ENCODE measurements around the gene HPN. TPM values are rescaled to one million over a fixed set of nuclear protein-coding genes. Genes with fewer than 3 reads are reported as not detected.
"Not testable (repeated sequence)": the region's sequence is repeated elsewhere in the genome, so short reads cannot be mapped to it uniquely, and the experiment has no call there.

The HPN gene
- total RNA-seq, 1 donor from 2014 or later: 2.0 TPM

DNA sequence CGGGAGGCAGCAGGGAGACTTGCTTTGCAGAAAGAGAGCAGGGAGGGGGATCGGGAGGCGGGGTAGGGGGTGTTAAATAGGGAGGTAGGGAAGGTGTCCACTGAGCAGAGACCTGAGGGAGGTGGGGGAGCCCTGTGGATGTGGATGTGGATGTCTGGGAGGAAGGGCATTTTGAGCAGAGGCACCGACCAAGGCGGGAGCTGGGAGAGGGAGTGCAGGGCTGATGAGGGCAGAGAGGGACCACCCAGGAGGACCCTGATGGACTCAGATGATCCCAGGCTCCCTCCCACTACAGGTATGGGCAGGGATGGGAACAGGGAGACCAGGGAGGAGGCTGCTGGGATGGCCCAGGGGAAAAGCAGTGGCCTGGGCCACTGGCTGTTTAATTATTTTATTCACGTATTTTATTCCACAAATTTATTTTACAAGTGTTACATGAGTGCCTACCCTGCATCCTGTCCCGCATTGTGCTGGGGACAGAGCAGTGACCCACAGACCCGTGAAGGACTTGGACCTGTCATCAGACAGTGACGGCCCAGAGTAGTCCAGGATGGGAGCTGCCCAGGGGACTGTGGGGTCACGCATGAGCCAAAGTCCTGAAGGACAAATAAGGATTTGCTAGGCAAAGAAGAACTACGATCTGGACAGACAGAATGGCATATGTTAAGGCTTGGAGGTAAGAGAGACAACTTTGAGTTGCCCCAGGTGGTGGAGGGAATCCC lies 36.1 kb upstream of the HPN start:
- no peak for DNase-seq (ENCODE audit: low read depth)
- TF ChIP-seq, protein P1, sequence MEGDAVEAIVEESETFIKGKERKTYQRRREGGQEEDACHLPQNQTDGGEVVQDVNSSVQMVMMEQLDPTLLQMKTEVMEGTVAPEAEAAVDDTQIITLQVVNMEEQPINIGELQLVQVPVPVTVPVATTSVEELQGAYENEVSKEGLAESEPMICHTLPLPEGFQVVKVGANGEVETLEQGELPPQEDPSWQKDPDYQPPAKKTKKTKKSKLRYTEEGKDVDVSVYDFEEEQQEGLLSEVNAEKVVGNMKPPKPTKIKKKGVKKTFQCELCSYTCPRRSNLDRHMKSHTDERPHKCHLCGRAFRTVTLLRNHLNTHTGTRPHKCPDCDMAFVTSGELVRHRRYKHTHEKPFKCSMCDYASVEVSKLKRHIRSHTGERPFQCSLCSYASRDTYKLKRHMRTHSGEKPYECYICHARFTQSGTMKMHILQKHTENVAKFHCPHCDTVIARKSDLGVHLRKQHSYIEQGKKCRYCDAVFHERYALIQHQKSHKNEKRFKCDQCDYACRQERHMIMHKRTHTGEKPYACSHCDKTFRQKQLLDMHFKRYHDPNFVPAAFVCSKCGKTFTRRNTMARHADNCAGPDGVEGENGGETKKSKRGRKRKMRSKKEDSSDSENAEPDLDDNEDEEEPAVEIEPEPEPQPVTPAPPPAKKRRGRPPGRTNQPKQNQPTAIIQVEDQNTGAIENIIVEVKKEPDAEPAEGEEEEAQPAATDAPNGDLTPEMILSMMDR (conservative IDR thresholded peaks at IDR 0.05; ENCODE audit: low read depth, low read length): no peak
- H3K4me3 ChIP-seq (ENCODE audit: low read depth, low read length): no peak overlapping the region

DNA sequence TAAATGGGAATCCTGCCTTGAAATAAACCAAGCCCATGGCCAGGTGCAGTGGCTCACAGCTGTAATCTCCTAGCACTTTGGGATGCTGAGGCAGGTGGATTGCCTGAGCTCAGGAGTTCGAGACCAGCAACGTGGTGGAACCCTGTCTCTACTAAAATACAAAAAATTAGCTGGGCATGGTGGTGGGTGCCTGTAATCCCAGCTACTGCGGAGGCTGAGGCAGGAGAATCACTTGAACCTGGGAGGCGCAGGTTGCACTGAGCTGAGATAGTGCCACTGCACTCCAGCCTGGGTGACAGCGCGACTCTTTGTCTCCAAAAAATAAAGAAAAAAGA lies 35.5 kb upstream of the HPN start:
- H3K4me3 ChIP-seq (ENCODE audit: low read depth, low read length); DNase-seq (ENCODE audit: low read depth): not testable (repeated sequence)

GRCh38 chr19:35006342-35006998 lies 35.1 kb upstream of the HPN start:
- TF ChIP-seq, protein P1 (conservative IDR thresholded peaks at IDR 0.05; ENCODE audit: low read depth, low read length): no peak
- no peak for DNase-seq (ENCODE audit: low read depth)
- no peak overlapping the region for H3K4me3 ChIP-seq (ENCODE audit: low read depth, low read length)

- H3K4me3 ChIP-seq (ENCODE audit: low read depth, low read length): no peak overlapping the region
- TF ChIP-seq, protein P1 (conservative IDR thresholded peaks at IDR 0.05; ENCODE audit: low read depth, low read length): no peak
- no peak for DNase-seq (ENCODE audit: low read depth)
Measured at GRCh38 chr19:35006999-35007365, 34.5 kb upstream of the HPN start.

DNA sequence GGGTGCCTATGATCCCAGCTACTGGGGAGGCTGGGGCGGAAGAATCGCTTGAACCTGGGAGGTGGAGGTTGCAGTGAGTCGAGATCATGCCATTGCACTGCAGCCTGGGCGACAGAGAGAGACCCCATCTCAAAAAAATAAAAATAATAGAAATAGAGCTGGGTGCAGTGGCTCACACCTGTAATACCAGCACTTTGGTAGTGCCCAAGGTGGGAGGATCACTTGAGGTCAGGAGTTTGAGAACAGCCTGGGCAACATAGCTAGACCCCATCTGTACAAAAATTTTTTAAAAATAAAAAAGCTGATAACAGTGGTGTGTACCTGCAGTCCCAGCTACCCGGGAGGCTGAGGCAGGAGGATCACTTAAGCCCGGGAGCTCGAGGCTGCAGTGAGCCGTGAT lies 34.1 kb upstream of the HPN start:
- DNase-seq (ENCODE audit: low read depth); H3K4me3 ChIP-seq (ENCODE audit: low read depth, low read length): not testable (repeated sequence)

GRCh38 chr19:35008891-35009341 lies 32.6 kb upstream of the HPN start:
- DNase-seq (ENCODE audit: low read depth): no peak
- TF ChIP-seq, protein P1 (conservative IDR thresholded peaks at IDR 0.05; ENCODE audit: low read depth, low read length): no peak
- no peak overlapping the region for H3K4me3 ChIP-seq (ENCODE audit: low read depth, low read length)

DNA sequence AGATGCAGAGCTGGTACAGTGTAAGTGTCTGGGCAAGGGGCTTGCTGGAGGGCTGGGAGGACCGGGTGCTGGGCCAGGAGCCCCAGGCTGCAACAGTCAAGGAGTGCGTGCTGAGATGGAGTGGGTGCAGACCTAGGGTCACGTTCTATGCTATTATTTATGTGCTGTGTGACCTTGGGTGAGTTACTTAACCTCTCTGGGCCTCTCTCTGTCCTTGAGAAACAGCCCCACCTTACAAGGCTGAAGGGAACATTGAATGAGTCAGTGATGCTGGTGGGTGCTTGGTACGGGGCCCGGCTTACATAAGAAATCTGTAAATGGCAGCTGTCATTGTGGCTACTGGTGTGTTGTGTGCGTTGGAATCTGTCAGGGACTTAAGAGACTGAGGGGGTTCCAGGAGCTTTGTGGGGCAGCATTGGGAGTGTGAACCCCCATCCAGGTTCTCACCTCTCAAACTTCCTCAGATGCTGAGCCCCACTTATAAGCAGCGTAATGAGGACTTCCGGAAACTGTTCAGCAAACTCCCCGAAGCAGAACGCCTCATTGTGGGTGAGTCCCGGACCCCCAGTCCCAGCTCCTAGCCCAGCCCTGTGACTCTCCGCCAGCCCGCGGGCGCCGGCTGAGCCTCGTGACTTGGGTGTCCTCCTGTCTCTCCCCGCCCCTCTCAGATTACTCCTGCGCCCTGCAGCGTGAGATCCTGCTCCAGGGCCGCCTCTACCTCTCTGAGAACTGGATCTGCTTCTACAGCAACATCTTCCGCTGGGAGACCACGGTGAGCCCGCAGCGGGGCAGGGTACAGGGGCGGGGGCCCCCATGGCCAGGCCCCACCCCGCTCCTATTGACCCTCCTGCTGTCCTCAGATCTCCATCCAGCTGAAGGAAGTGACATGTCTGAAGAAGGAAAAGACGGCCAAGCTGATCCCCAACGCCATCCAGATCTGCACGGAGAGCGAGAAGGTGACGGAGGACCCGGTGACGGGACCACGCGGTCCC lies 31.8 kb upstream of the HPN start:
- no peak overlapping the region for H3K4me3 ChIP-seq (ENCODE audit: low read depth, low read length)
- no peak for DNase-seq (ENCODE audit: low read depth)
- TF ChIP-seq, protein P1 (conservative IDR thresholded peaks at IDR 0.05; ENCODE audit: low read depth, low read length): no peak

All from epithelial cell of proximal tubule (primary cell).